Measurements from ENCODE around the gene NPAS3.

Gene NPAS3

DNA sequence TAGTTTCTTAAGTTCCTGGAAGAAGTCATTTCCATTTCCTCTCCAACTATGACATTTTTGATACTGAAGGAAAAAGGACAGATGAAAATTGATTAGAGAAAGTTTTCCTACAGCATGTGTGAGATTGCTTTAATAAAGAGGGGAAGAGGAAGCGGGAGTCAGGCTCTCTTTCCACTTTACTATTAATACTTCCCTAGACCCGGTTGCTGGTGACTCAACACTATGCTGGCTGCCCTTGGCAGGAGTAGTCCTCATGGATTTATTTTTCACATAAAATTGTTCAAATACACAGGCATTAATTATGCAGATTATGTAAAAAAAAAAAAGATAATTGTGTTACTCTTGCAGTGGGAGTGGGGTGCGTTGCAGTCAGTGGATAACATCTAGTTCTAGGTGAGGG is 718.8 kb downstream of the NPAS3 start:
- no peak for DNase-seq

DNA sequence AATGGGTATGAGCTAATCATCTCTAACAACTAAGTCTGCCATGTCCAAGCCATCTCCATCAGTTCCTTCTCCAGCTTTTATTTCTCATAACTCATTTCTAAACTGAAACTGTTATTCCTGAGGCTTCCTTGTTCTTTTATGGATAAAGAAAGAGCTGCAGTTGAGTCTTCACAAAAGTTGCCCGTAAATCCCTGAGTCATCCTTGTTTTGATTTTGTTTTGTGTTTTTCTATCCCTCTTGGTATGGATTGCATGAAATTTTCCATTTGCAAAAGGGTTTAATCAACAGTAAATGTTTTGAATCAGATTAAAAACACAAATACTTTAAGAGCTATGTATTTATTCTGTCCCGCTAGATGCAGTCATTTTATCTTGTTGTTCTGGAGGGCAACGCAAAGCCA is 721.6 kb downstream of the NPAS3 start:
- DNase-seq, result no peak

DNA sequence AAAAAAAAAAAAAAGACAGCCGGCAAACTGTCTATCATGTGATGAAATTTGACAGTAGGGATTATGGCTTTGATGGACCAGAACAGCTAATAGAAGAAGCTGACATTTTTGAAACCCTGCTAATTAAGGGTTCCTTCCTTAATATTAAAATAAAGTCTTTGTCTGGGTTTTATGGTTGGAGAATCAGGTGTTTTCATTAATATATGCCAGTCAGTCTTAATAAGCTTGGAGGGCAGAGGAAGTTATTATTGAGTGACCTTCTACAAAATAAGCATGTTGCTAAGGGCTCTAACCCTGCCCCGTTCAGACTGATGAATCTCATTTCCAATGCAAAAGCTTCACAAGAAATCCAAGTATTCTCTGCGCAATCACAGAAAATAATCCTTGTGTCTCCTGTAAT is 722.4 kb downstream of the NPAS3 start:
- DNase-seq, result no peak

DNA sequence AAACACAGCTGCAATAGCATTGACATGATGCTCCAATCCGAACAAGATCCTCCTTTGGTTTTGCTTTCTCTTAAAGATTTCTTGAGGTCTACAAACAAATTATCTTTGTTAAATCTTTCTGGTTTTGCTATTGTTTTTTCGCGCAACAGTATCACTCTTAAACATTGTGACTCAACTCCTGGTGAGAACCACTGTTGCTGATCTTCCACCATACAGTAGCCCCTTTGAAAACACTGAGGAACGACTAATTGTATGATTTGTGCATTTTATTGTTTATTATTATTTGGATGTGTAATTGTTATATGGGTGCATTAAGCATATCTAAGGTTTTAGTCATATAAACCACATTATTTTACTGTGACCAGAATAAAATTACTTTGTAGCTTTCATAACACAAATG is 729.4 kb downstream of the NPAS3 start:
- no peak for DNase-seq

DNA sequence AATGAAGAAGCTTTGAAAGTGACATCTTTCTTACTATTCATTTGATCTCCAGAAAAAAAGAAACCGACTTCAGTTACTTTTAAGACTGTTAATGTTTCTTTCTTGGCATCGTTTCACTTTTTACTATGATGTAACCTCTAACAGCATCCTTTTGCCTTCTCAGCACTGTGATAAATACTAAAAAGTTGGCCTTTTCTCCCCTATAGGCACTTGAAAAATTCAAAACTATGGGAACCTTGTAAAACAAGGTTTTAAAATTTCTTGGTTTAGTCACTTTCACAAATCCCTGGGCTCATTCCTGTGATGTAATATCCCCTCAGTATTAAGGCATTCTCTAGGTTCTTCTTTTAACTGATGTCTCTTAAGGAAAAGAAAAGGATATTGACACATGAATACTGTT is 730.4 kb downstream of the NPAS3 start:
- DNase-seq, result no peak

DNA sequence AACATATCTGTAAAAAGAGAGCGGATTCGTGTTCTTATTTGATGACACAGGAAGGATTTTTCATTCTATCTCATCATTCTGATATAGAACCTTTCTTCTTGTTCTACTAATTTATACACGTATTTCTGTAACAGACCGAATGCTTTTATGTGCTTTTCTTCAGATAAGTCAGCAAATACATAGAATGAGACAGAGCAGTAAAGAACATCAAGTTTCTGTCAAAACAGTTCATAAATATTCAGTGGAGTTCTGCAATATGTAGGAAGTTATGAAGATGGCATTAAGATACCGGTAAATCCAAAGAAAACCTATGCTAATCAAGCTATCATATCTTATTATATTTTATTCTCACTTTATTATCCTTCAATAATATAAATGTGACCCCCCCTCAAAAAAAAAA is 731.6 kb downstream of the NPAS3 start:
- DNase-seq, result no peak

DNA sequence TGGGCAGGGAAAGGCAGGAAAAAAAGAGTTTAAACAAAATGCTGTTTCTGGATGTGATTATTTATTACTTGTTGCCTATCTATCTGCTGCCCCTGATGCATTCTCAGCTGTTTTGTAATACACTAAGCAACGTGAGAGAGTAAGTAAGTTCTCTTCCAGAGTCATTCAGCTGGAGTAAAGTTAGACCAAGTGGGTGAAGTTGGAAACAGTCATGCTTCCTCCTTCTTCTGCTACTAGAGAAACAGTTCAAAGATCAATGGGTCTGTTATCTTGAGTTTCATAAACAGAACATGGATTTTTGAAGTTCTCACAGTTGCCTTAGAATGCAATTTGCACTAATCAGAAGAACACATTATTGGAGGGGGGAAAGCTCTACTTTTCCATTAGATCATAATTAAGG is 732.9 kb downstream of the NPAS3 start:
- no peak for DNase-seq

DNA sequence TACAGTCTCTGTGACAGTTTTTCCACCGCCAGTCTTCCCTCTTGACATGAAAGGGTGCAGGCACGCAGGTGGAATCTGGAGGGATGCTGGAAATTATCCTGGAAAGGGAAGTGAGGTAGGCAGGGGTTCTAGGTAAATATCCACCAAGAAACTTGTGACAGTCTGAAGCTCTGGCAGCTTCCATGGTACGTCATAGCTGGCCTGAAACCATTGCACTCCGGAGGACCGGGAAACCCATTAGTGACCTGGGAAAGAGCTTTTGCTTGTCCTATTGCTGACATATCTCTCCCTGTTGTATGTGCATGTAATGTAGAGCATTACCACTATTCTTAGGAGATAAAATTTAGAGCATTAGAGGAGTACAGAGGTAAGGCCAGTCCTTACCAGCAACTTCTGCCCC is 736.2 kb downstream of the NPAS3 start:
- no peak for DNase-seq

DNA sequence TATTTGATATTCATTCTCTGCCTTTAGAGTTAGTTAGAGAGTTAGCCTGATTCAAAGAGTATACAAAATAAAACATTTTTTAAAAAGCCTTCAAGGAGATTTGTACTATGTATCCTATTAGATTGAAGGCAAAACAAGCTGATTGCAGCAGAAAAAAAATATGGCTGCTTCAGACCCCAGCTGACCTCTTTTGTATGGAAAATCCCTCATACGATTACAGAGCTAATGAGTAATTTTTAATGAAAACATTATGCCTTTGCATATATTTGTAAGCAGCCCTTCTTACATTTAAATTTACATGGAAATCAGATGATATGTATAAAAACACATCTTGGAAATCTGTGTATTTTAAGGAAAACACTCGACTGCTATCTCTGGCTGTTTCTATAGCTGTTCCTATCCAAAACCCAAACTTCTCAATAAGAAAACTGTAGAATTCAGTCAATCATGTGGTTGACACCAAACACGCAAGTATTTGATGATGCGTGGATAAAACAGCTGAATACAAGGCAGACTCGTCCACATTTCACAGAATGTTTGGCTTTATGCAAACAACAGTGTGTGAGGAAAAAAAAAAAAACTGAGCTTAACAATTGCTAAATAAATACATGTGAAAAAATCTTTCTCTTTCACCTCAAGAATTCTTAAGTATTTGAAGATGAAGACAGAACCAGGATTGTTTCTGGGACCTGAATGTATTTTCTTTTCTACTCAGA is 736.9 kb downstream of the NPAS3 start:
- DNase-seq, result no peak

DNA sequence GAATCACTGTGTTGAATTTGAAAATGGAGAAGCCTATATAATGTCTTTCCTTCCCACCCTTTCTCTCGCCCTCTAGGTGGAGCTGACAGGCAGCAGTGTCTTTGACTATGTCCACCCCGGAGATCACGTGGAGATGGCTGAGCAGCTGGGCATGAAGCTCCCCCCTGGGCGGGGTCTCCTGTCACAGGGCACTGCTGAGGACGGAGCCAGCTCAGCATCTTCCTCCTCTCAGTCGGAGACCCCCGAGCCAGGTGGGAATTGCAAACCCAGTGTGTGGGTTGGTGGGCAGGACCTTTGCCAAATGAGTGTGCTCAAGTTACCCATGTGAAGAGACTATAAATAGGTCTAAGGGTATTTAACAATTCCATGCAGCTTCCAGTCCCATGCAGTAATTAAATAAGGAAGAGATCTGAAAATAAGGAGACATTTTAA is 737.5 kb downstream of the NPAS3 start:
- DNase-seq, result no peak

DNA sequence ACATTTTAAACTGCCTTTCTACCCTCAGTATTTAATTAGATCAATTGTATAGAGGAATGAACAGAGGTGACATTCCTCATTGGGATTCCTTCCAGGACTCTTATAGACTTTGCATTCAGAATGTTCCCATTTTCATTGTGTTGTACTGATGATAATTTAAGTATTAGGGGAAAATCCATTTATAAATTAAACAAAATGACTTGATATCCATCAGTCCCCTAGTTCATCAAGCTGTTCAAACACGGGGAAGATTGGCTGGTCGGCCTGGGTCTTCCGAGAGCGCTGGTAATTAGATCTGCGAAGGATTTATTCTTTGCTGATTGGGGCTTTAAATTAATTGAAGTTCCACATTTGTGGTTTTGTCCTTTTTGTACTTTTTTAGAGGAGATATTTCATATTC is 738.2 kb downstream of the NPAS3 start:
- no peak for DNase-seq

DNA sequence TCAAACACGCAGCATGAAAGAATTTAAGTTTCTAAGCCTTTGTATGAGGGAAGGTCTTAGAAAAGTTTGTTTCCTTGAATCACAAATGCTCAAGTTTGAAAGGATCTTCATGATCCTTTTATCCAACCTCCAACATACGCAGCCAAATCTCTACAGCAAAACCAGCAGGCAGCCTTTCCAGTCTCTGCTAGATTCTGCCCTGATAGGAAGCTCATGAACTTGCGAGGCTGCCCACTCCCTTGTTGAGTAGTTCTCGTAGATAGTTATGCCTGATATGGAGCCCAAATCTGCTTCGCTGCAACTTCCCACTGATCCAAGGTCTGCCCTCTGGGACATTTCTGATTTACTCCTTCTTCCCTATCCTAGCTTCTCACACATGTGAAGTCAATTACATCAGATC is 739.3 kb downstream of the NPAS3 start:
- DNase-seq, result no peak

DNA sequence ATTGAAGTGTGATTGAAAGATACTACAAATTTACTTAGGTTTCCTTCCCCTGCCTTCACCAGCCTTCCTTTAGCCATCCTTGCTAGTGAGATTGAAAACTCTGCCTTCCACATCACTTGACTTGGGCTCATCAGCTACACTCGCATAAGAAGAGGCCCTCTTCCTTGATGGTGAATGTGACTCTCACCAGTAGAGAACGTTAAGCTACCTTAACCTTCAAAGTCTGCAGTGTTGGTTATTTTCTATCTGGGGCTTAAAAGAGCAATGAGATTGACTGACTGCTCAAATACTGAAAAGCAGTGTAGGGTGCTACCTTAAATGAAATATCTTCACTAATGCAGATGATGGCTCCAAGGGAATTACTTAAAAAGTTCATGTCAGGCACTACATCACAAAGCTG is 740.3 kb downstream of the NPAS3 start:
- DNase-seq, result no peak

DNA sequence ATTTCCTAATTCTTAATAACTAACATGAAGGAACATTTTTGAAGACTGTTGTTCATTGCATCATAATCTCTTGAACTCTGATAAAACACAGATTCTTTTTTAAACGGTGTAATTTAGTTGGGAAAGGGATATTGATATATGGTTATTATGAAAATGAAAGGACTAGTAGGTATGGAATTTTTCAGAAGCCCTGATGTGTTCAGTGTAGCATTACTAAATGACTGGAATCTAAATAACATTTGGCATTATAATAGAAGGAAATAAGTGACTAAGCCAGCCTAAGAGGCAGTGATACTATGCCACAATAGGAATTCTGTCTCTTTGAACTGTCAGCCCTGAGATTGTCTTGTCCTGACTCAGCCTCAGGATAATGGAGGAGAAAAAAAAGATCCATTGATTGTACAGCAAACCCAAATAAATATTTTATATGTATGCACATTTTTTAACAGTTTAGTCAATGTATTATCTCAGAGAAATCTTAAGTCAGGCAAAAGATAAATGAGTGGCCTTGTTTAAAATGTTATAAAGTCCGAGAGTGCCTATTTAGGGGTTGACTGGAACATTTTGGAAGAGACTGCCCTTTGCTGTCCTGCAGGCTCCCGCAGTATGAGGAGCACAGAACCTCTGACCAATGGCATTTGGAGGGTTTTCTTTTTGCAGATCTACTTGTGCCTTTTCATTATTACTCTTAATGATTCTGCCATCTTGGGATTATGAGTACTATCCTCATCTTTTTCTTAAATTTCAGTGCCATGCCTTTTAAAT is 741.0 kb downstream of the NPAS3 start:
- no peak for DNase-seq

DNA sequence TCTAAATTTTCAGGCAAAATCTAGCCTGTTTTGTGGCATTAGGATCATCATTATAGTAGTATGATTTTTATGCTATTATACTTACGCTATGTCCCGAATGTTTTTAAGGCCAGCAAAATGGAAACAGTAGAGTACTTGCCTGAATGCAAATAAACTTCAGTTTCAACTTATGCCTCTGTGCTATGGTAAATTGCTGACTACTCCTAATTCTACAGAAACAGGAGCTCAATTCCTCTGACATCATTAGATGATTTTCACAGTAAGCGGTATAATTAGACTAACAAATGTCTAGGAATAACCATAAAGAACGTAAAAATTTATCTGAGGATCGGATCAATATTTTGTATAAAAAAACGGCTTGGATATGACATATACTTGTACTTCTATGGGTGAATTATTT is 742.2 kb downstream of the NPAS3 start:
- no peak for DNase-seq

DNA sequence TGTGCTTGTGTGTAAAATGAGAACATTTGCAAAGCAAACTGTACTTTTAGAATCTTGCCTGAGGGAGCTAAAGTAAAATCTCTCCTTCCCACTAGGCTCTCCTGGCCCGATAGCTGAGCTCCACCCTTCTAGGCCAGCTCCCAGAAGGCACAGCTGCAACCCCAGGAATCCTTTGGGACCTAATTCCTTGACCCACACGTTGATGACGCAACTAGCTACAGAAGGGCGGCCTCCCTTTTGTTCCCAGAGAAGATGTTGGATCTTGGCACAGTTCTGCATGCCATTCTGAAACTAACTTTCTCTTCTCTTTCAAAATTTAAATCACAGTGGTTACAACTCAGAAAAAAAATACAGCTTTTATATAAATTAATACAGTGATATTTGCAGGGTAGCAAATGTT is 744.1 kb downstream of the NPAS3 start:
- no peak for DNase-seq

DNA sequence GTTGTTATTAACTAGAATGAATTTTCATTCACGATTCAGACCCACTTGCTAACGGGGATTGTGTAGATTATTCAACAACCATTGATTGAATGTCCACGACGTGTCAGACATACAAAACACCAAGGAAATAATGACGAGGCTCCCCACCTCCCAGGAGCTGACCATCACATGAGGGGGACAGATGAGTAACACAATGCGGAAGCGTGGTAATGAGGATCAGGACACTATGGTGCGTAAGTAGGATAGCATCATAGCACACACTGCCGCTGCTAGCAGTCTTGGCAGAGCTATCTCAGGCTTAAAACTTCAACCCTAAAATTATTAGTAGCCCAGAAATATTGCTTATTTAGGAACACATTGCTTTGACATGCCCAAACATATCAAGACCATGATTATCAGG is 746.3 kb downstream of the NPAS3 start:
- DNase-seq, result no peak

DNA sequence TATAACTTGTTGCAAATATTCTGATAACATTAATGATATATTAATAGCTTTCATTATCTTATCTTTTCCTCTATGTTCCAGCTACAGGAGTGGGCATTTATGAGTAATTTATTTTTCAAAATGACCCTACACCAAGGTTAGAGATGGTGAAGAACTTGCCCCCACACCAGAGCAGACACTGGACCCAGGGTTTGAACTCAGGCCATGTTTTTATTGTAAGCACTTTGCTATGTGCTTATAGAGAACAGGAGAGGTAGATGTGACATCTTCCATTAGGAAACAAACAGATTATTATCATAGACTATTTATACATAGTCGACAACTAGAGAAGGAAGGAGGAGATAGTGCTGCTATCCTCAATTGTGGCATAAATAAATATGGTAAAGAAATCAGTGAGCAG is 747.0 kb downstream of the NPAS3 start:
- no peak for DNase-seq

DNA sequence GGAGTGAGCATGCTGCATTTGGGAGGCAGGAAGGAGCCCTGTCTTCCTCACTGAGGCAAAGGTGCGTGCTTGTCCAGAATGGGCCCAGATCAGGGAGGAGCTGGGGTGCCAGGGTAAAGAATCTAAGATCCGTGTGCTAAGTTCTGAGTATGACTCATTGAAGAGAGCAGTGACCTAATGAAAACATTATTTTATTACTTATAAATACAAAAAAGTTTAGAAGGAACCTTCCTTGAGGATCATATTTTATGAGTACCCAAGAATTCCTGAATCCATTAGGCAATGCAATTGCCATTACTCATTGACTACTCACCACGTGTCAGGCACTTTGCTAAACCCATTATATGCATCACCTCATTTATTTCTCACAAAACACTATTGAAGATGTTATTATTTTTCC is 747.5 kb downstream of the NPAS3 start:
- no peak for DNase-seq

DNA sequence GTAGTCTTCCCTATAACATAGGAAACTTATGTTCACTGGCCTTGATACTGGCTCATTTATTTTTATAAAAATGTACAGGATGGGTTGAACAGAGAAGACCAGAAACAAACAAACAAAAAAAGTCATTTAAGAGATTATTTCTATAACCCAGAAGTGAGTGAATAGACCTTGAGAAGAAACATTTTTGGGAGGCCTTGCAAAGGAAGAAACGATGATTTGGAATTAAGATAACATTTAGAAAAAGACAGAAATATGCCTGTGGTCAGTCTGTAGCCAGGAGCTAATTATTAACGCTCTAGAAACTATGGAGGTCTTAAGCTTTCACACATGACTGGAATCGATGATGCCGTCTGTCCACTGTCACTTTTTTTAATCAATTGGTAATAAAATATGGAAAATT is 748.2 kb downstream of the NPAS3 start:
- no peak for DNase-seq

DNA sequence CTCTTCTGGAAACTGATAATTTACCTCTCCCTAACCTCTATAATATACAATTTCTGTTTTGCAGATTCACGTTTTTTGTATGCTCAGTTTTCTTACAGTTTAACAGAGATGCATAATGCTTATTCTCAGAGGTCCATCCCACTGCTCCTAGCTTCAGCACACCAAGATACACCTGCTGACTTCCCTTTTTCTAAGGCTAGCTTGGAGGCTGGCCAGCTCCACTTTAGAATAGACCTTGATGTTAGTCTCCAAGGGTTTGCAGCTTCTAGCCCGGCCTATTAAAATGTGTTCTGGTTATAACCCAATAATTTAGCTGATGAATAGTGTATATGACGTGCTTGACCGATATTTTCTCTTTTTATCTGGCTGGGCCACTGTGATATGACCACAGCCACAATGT is 751.0 kb downstream of the NPAS3 start:
- no peak for DNase-seq

DNA sequence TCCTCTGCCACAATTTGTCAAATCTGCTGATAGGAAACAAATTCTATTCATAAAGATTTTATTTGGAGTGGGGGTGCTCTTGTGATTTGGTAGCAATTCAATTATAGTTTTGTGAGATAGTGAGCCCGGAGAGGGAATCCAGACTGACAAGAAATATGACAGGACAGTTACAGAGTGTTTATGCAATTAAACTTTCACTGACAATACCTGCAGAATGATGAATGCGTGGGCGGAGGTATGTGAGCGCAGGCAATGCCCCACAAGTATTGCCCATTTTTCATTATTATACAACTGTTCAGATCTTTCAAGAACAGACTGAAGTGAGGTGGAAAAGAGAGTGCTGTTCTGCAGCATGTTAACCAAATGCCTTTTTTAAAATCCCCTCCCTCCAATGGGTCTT is 753.2 kb downstream of the NPAS3 start:
- no peak for DNase-seq

DNA sequence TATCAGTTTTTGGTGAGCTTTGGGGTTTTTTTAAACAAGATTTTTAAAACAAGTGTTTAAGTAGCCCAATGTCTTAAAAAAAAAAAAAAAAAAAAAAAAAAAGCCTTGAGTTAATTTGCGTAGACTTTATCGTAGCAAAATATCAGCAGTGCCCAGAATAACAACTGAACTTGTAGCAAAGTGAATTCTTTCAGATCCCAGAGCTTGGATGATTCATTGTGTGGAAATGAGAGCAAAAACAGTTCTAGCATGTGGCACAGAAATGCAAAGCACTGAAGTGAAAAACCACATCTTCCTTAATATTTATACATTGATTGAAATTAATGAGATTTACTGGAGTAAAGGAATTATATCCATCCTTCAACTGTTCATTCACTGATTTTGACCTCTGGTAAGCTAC is 754.1 kb downstream of the NPAS3 start:
- DNase-seq, result no peak

DNA sequence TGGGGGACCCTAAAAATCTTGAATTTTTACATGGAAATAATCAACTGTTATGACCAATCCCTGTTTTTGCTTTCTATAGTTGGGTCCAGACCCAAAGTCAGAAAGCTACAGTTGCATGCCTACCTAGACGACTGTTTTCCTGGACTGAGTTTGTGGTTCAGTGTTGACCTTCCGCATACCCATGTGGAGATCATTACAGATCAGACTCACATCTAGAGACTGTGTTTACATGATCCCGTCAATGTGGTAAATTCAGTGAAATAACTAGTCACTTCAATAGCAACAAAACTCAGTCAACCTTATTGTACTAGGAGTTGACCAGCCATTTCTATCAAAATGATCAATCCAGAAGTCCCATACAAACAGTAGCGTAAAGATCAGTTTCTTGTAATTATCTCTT is 754.6 kb downstream of the NPAS3 start:
- no peak for DNase-seq

DNA sequence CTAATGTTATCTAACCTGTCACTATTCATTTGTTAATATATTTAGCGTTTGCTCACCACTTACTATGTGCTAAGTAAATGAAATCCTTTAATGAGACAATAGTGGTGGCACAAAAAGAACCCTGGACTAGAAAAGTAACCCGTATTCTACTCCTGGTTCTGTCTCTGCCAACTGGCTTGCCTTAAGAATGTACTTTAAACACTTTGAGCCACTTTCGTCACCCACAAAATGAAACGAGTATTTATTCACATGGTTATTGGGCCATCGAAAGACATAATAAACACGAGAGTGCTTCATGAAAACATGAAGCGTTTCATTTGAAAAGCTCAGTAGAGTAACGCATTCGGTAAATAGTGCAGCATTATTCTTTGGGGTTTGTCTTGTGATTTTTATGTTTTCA is 757.5 kb downstream of the NPAS3 start:
- DNase-seq, result no peak
